CD4-positive, alpha-beta T cell (primary cell): Measurements from ENCODE around the gene BRD7. TPM values are rescaled to one million over a fixed set of nuclear protein-coding genes. Genes with fewer than 3 reads are reported as not detected.

ENCODE experiments used
- ATAC-seq: fragments of 200-7000 bp; cut with Tn5 transposase; one replicate; pipeline ENCODE4 v1.10.0; 2022; ENCODE audit warnings: mild to moderate bottlenecking; ENCODE audit not compliant: poor library complexity
- CTCF ChIA-PET: fragments of 350-600 bp; sonication (Branson Sonifier 250); formaldehyde crosslinking; loops from one replicate; lab custom pipeline; 2021; ENCODE audit warnings: antibody characterized with exemption, inconsistent platforms; lab: Charles Lee
- POLR2A ChIA-PET: fragments of 350-600 bp; sonication (Branson Sonifier 250); formaldehyde crosslinking; loops from one replicate; lab custom pipeline; 2021; ENCODE audit warnings: antibody characterized with exemption, inconsistent platforms; lab: Charles Lee
- DNase-seq, 14 experiments: peaks; one replicate each; pipeline ENCODE4 v3.0.0-alpha.2; 2013 to 2020; ENCODE audit warnings: mixed read lengths in 2 of 14
- H3K27ac ChIP-seq, 2 donors: one replicate each; pipeline versions ENCODE4 v1.5.1 to v1.7.0; 2013; ENCODE audit warnings: low read length in 2 of 2, low read depth in 1 of 2, mild to moderate bottlenecking in 1 of 2
- H3K27me3 ChIP-seq, 2 experiments: 1 replicate in 1 of 2; 2 replicates in 1 of 2; pipeline versions ENCODE4 v1.6.1 to v1.7.0; 2013; ENCODE audit warnings: low read length in 2 of 2, control low read depth in 1 of 2, mild to moderate bottlenecking in 1 of 2, moderate library complexity in 1 of 2; ENCODE audit not compliant: insufficient read depth in 2 of 2, control insufficient read depth in 1 of 2
- H3K36me3 ChIP-seq: one replicate; pipeline ENCODE4 v1.6.1; 2013; ENCODE audit warnings: low read length, control low read depth; ENCODE audit not compliant: insufficient read depth
- H3K4me1 ChIP-seq: one replicate; pipeline ENCODE4 v1.6.1; 2013; ENCODE audit warnings: low read length, control low read depth; ENCODE audit not compliant: insufficient read depth
- H3K4me3 ChIP-seq: one replicate; pipeline ENCODE4 v1.5.1; 2013; ENCODE audit warnings: mild to moderate bottlenecking, low read length, moderate library complexity
- H3K9me3 ChIP-seq, 2 experiments: 1 replicate in 1 of 2; 2 replicates in 1 of 2; pipeline versions ENCODE4 v1.6.1 to v1.7.0; 2013; ENCODE audit warnings: low read length in 2 of 2, mild to moderate bottlenecking in 2 of 2, control low read depth in 1 of 2, moderate library complexity in 1 of 2; ENCODE audit not compliant: control insufficient read depth in 1 of 2, insufficient read depth in 1 of 2
- H3K27ac Mint-ChIP-seq: one replicate; pipeline ENCODE4 v1.8.0; 2020; ENCODE audit warnings: mixed read lengths
- H3K27me3 Mint-ChIP-seq: one replicate; pipeline ENCODE4 v1.8.0; 2021; ENCODE audit warnings: mixed read lengths
- H3K36me3 Mint-ChIP-seq: one replicate; pipeline ENCODE4 v1.8.0; 2021; ENCODE audit warnings: low read depth, mixed read lengths
- H3K4me1 Mint-ChIP-seq: one replicate; pipeline ENCODE4 v1.8.0; 2021; ENCODE audit warnings: low read depth, mixed read lengths
- H3K4me3 Mint-ChIP-seq: one replicate; pipeline ENCODE4 v1.8.0; 2020; ENCODE audit warnings: mild to moderate bottlenecking, mixed read lengths
- H3K9me3 Mint-ChIP-seq: one replicate; pipeline ENCODE4 v1.8.0; 2020; ENCODE audit warnings: mixed read lengths
- intact Hi-C, 2 experiments: fragments of 100-400 bp; cut with DNase I in 1 of 2; cut with micrococcal nuclease in 1 of 2; formaldehyde crosslinking; loops; one replicate each; pipeline versions ENCODE4 v1.15.1 to v1.9.0; 2023 to 2025; cut with DNase I, micrococcal nuclease
- total RNA-seq, 174 experiments: library from RNA in 2 of 174; stranded (reverse) in 2 of 174; gene quantifications; one replicate each; pipeline ENCODE4 v1.2.3 and lab custom pipeline; 2021 to 2026
- TF ChIP-seq, protein P1 (sequence below): fragments of 200-600 bp; IDR thresholded peaks from one replicate; pipeline ENCODE4 v1.8.0; 2022; ENCODE audit warnings: antibody characterized with exemption, mild to moderate bottlenecking

Gene BRD7
- total RNA-seq, 2 experiments from 2014 or later, result 95.4 to 103 TPM

DNA sequence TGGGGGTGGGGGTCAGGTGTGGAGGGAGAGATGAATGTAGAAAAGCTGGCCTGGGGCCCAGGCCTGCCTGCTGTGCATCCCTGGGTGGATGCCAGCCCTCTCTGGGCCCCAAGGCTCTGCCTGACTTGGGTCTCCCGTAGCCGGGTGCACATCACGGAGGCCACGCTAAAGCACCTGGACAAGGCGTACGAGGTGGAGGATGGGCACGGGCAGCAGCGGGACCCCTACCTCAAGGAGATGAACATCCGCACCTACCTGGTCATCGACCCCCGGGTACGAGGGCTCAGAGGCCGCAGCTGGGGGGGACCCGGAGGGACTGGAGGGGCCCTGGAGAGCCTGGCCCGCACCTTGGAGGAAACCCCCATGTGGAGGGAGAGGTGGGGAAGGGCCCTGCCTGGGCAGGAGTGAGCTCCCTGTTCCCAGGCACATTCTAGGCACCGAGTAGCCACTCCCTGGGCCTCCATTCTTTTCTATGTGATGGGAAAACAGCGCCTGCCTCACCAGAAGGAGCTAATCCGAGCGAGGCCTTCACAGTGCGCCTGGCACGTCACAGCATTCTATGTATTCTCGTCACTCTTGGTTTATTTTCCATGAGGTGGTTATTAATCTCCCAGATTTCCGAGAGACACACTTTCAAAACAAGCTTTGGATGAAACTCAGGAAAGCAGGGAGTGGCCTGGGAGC lies 67.7 kb downstream of the BRD7 start:
- Mint-ChIP-seq H3K27me3 (no peaks in the 10 kb centered on the region), H3K9me3 (no peaks in the 10 kb centered on the region), H3K27ac (no peak overlapping the region), H3K4me3 (no peak overlapping the region), H3K4me1 (no peaks in the 10 kb centered on the region), H3K36me3 (peaks cover 76% of the 10 kb centered on the region)
- no peaks in the 10 kb centered on the region for H3K9me3 ChIP-seq
- ChIA-PET POLR2A (no interaction called here), CTCF (no interaction called here)
- intact Hi-C loops, result no loop called here
- H3K36me3 ChIP-seq, result peaks cover 95% of the 10 kb centered on the region
- ATAC-seq (no peak), DNase-seq (peak in 1 of 14 experiments; percentile 27)
- no peaks in the 10 kb centered on the region for H3K4me1 ChIP-seq
- H3K4me3 ChIP-seq, result no peak overlapping the region
- TF ChIP-seq, protein P1, sequence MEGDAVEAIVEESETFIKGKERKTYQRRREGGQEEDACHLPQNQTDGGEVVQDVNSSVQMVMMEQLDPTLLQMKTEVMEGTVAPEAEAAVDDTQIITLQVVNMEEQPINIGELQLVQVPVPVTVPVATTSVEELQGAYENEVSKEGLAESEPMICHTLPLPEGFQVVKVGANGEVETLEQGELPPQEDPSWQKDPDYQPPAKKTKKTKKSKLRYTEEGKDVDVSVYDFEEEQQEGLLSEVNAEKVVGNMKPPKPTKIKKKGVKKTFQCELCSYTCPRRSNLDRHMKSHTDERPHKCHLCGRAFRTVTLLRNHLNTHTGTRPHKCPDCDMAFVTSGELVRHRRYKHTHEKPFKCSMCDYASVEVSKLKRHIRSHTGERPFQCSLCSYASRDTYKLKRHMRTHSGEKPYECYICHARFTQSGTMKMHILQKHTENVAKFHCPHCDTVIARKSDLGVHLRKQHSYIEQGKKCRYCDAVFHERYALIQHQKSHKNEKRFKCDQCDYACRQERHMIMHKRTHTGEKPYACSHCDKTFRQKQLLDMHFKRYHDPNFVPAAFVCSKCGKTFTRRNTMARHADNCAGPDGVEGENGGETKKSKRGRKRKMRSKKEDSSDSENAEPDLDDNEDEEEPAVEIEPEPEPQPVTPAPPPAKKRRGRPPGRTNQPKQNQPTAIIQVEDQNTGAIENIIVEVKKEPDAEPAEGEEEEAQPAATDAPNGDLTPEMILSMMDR, result no peak
- no peaks in the 10 kb centered on the region for H3K27me3 ChIP-seq
- H3K27ac ChIP-seq, result no peak overlapping the region

GRCh38 chr16:50299508-50300105 lies 69.2 kb downstream of the BRD7 start:
- Mint-ChIP-seq H3K9me3 (no peaks in the 10 kb centered on the region), H3K4me3 (no peak overlapping the region), H3K4me1 (peaks cover 4% of the 10 kb centered on the region), H3K36me3 (peaks cover 78% of the 10 kb centered on the region), H3K27ac (no peak overlapping the region), H3K27me3 (no peaks in the 10 kb centered on the region)
- ATAC-seq, result no peak
- POLR2A ChIA-PET, result interaction anchor here (1.0 kb wide), 1 partner anchor 12 kb away, joined by 4 read pairs; no protein-coding TSS in a partner anchor
- DNase-seq, result no peak
- Histone ChIP-seq H3K27me3 (no peaks in the 10 kb centered on the region), H3K36me3 (peaks cover 93% of the 10 kb centered on the region), H3K4me1 (no peaks in the 10 kb centered on the region), H3K27ac (no peak overlapping the region), H3K4me3 (no peak overlapping the region), H3K9me3 (no peaks in the 10 kb centered on the region)
- TF ChIP-seq, protein P1, result no peak
- CTCF ChIA-PET, result interaction anchor here (0.6 kb wide), 1 partner anchor 13 kb away, joined by 4 read pairs; no protein-coding TSS in a partner anchor
- intact Hi-C loops, result no loop called here

DNA sequence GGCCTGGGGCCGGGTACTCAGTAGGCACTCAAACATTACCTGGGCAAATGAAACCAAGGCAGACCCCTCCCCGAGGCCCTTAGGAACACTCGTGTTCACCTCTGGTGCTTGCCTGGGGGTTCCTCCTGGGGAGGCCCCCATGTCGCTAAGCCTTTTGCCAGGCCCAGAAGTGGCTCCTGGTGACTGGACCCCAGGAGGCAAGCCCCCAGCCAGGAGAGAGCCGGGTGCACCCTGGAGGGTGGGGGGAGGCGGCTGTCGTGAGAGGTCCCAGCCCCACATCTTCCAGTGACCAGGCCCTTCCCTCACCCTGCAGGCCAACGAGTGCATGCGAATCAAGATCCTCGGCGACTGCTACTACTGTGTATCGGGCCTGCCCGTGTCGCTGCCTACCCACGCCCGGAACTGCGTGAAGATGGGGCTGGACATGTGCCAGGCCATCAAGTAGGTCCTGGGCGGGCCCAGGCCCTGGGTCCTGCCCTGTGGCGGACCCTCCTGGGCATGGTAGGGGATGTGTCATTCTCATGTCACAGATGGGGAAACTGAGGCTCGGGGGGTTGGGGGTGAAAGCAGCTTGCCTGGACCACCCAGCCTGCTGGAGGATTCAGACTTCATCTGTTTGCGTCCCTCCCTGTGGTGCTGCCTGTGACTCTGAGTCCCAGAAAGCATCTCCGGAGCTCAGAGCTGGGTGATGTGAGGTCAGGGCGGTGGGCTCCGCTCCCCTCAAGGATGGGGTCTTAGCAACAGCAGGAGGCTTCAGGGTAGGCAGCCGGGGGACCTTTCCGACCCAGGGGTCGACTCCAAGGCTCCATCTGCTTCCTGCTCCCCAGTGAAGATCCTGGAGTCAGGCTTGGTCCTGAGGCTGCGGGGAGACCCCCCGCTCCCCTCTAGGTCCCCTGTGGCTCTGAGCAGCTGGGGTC lies 69.9 kb downstream of the BRD7 start:
- no peaks in the 10 kb centered on the region for H3K27me3 ChIP-seq
- ChIA-PET POLR2A (interaction anchor here (1.0 kb wide), 1 partner anchor 11 kb away, joined by 4 read pairs; no protein-coding TSS in a partner anchor), CTCF (no interaction called here)
- ATAC-seq, result no peak
- intact Hi-C loops, result no loop called here
- Mint-ChIP-seq H3K36me3 (peaks cover 83% of the 10 kb centered on the region), H3K4me3 (no peak overlapping the region), H3K27me3 (no peaks in the 10 kb centered on the region), H3K4me1 (peaks cover 4% of the 10 kb centered on the region), H3K27ac (peak overlapping the region; percentile 51), H3K9me3 (no peaks in the 10 kb centered on the region)
- TF ChIP-seq, protein P1, result no peak
- H3K4me1 ChIP-seq, result no peaks in the 10 kb centered on the region
- H3K36me3 ChIP-seq, result peaks cover 93% of the 10 kb centered on the region
- H3K27ac ChIP-seq, result peak overlapping the region in 1 of 2 donors; percentile 11
- no peaks in the 10 kb centered on the region for H3K9me3 ChIP-seq
- no peak overlapping the region for H3K4me3 ChIP-seq
- no peak for DNase-seq
